GOT3 (cell line): ENCODE results near the gene RPRD2.
A peak's percentile ranks its signal among the peaks of the same experiment; 100 is the strongest.

Experiments
- DNase-seq: peaks from one replicate; lab custom pipeline; 2025; ENCODE audit warnings: mixed read lengths; lab: John Stamatoyannopoulos, UW

Gene RPRD2

GRCh38 chr1:150514913-150515327 is 151.0 kb downstream of the RPRD2 start:
- DNase-seq = no peak

- peak; percentile 90 for DNase-seq
Observed at GRCh38 chr1:150515328-150516049, 151.5 kb downstream of the RPRD2 start, which contains the start of gene FALEC. Gene FALEC (plus strand): TSS chr1:150515752.

- no peak for DNase-seq
Observed at GRCh38 chr1:150516050-150516591, 152.2 kb downstream of the RPRD2 start.

- DNase-seq = no peak
Observed at GRCh38 chr1:150516616-150517015, 152.7 kb downstream of the RPRD2 start.

GRCh38 chr1:150521196-150521968 is 157.4 kb downstream of the RPRD2 start:
- DNase-seq = no peak

GRCh38 chr1:150525348-150525747 is 161.4 kb downstream of the RPRD2 start:
- DNase-seq = no peak
